ENCODE results near the gene ATP13A3.

Gene ATP13A3

GRCh38 chr3:194446172-194446571, 40.6 kb downstream of the ATP13A3 start:
- no peaks in the 10 kb centered on the region for H3K27me3 ChIP-seq (ENCODE audit: insufficient read depth, low read length)
- H3K9me3 ChIP-seq (ENCODE audit: low read length) = no peaks in the 10 kb centered on the region
- TF ChIP-seq CTCF (IDR thresholded peaks at IDR 0.05; ENCODE audit: low read length) = no peak
- no peak for TF ChIP-seq EZH2 (IDR thresholded peaks at IDR 0.05; ENCODE audit: borderline replicate concordance, low read length)
- H3K79me2 ChIP-seq (ENCODE audit: insufficient read depth, low read length) = no peaks in the 10 kb centered on the region
- H3K4me1 ChIP-seq (ENCODE audit: insufficient read depth, low read length, severe bottlenecking) = no peaks in the 10 kb centered on the region
- peaks cover 93% of the 10 kb centered on the region for H3K36me3 ChIP-seq (ENCODE audit: insufficient read depth, low read length)
- no peak overlapping the region for H3K27ac ChIP-seq (ENCODE audit: low read depth, low read length, poor library complexity, severe bottlenecking)
- no peaks in the 10 kb centered on the region for H3K9me2 ChIP-seq (ENCODE audit: low read depth, low read length)
- H3K4me2 ChIP-seq (ENCODE audit: low read length) = no peak overlapping the region
- H2AFZ ChIP-seq (ENCODE audit: low read length) = no peak overlapping the region
- H3F3A ChIP-seq (ENCODE audit: insufficient read depth, low read length) = no peaks in the 10 kb centered on the region
- H4K20me1 ChIP-seq (ENCODE audit: insufficient read depth, low read length) = no peaks in the 10 kb centered on the region
- H3K4me3 ChIP-seq (ENCODE audit: low read depth, low read length, poor library complexity, severe bottlenecking) = no peak overlapping the region
- H3K9ac ChIP-seq (ENCODE audit: low read length) = no peak overlapping the region

GRCh38 chr3:194443901-194444300, 42.9 kb downstream of the ATP13A3 start:
- Histone ChIP-seq H4K20me1 (ENCODE audit: insufficient read depth, low read length) (no peaks in the 10 kb centered on the region), H3K4me2 (ENCODE audit: low read length) (no peak overlapping the region), H3F3A (ENCODE audit: insufficient read depth, low read length) (no peaks in the 10 kb centered on the region), H3K4me3 (ENCODE audit: low read depth, low read length, poor library complexity, severe bottlenecking) (no peak overlapping the region), H2AFZ (ENCODE audit: low read length) (no peak overlapping the region), H3K9me2 (ENCODE audit: low read depth, low read length) (no peaks in the 10 kb centered on the region), H3K36me3 (ENCODE audit: insufficient read depth, low read length) (peaks cover 94% of the 10 kb centered on the region), H3K27me3 (ENCODE audit: insufficient read depth, low read length) (no peaks in the 10 kb centered on the region), H3K9ac (ENCODE audit: low read length) (no peak overlapping the region), H3K9me3 (ENCODE audit: low read length) (no peaks in the 10 kb centered on the region), H3K79me2 (ENCODE audit: insufficient read depth, low read length) (no peaks in the 10 kb centered on the region), H3K27ac (ENCODE audit: low read depth, low read length, poor library complexity, severe bottlenecking) (no peak overlapping the region), H3K4me1 (ENCODE audit: insufficient read depth, low read length, severe bottlenecking) (no peaks in the 10 kb centered on the region)
- no peak for TF ChIP-seq CTCF (IDR thresholded peaks at IDR 0.05; ENCODE audit: low read length)
- TF ChIP-seq EZH2 (IDR thresholded peaks at IDR 0.05; ENCODE audit: borderline replicate concordance, low read length) = no peak

- H3K36me3 ChIP-seq (ENCODE audit: insufficient read depth, low read length) = peaks cover 92% of the 10 kb centered on the region
- no peak for TF ChIP-seq EZH2 (IDR thresholded peaks at IDR 0.05; ENCODE audit: borderline replicate concordance, low read length)
- no peak for TF ChIP-seq CTCF (IDR thresholded peaks at IDR 0.05; ENCODE audit: low read length)
- H3K79me2 ChIP-seq (ENCODE audit: insufficient read depth, low read length) = no peaks in the 10 kb centered on the region
Observed at GRCh38 chr3:194440756-194441155, 46.0 kb downstream of the ATP13A3 start.

More at GRCh38 chr3:194440756-194441155, 46.0 kb downstream of the ATP13A3 start:
- Histone ChIP-seq H3K4me2 (ENCODE audit: low read length) (no peak overlapping the region), H3K4me1 (ENCODE audit: insufficient read depth, low read length, severe bottlenecking) (no peaks in the 10 kb centered on the region), H3K27me3 (ENCODE audit: insufficient read depth, low read length) (no peaks in the 10 kb centered on the region), H3K4me3 (ENCODE audit: low read depth, low read length, poor library complexity, severe bottlenecking) (no peak overlapping the region), H3K27ac (ENCODE audit: low read depth, low read length, poor library complexity, severe bottlenecking) (no peak overlapping the region), H3F3A (ENCODE audit: insufficient read depth, low read length) (no peaks in the 10 kb centered on the region), H2AFZ (ENCODE audit: low read length) (no peak overlapping the region), H3K9ac (ENCODE audit: low read length) (no peak overlapping the region), H3K9me2 (ENCODE audit: low read depth, low read length) (no peaks in the 10 kb centered on the region), H4K20me1 (ENCODE audit: insufficient read depth, low read length) (no peaks in the 10 kb centered on the region), H3K9me3 (ENCODE audit: low read length) (no peaks in the 10 kb centered on the region)
